SK-N-SH (cell line): ENCODE data around the gene RD3L. TPM values are rescaled to one million over a fixed set of nuclear protein-coding genes. Genes with fewer than 3 reads are reported as not detected.

ENCODE experiments used
- CTCF ChIA-PET: fragments of 300-600, 350-600 bp; formaldehyde crosslinking; extraction: SDS; loops from one replicate; lab custom pipeline; 2021; lab: Yijun Ruan, JAX
- POLR2A ChIA-PET: fragments of 350-600 bp; sonication (Branson Sonifier 250); formaldehyde crosslinking; extraction: SDS; loops from one replicate; lab custom pipeline; 2020; ENCODE audit warnings: antibody characterized with exemption, inconsistent platforms; lab: Yijun Ruan, JAX
- DNase-seq: peaks from one replicate; pipeline ENCODE4 v3.0.0; 2012
- H2AFZ ChIP-seq: fragments of 200-600 bp; sonication (generic); 2 replicates; pipeline ENCODE4 v1.8.1; 2016; ENCODE audit warnings: antibody characterized with exemption, mild to moderate bottlenecking, low read depth
- H3F3A ChIP-seq: fragments of 200-600 bp; sonication (generic); replicated peaks from 2 replicates; pipeline ENCODE3; 2016; ENCODE audit warnings: antibody characterized with exemption, mild to moderate bottlenecking; ENCODE audit not compliant: insufficient read depth
- H3K27ac ChIP-seq, 2 experiments: fragments of 200-500 bp in 1 of 2; fragments of 200-600 bp in 1 of 2; sonication (Bioruptor generic) in 1 of 2; sonication (generic), shearing (Covaris generic) in 1 of 2; 2 replicates each; pipeline versions ENCODE4 v1.5.1 to v1.6.1; 2014 to 2016; ENCODE audit warnings: low read depth in 2 of 2, inconsistent platforms in 1 of 2, low read length in 1 of 2, mild to moderate bottlenecking in 1 of 2, mixed read lengths in 1 of 2
- H3K27me3 ChIP-seq: fragments of 200-600 bp; sonication (generic), shearing (Covaris generic); 2 replicates; pipeline ENCODE4 v1.6.1; 2016; ENCODE audit warnings: mixed run types; ENCODE audit not compliant: insufficient read depth
- H3K36me3 ChIP-seq, 2 experiments: fragments of 200-500 bp in 1 of 2; fragments of 200-600 bp in 1 of 2; sonication (Bioruptor generic) in 1 of 2; sonication (generic) in 1 of 2; replicated peaks in 1 of 2; 2 replicates each; pipeline versions ENCODE3 to v1.5.1; 2014 to 2016; ENCODE audit warnings: low read length in 1 of 2, mild to moderate bottlenecking in 1 of 2; ENCODE audit not compliant: insufficient read depth in 2 of 2, control insufficient read depth in 1 of 2
- H3K4me1 ChIP-seq, 2 experiments: fragments of 200-500 bp in 1 of 2; fragments of 200-600 bp in 1 of 2; sonication (Bioruptor generic) in 1 of 2; sonication (generic), shearing (Covaris generic) in 1 of 2; 2 replicates each; pipeline versions ENCODE4 v1.5.1 to v1.6.1; 2014 to 2016; ENCODE audit warnings: low read depth in 1 of 2, low read length in 1 of 2, mixed run types in 1 of 2; ENCODE audit not compliant: insufficient read depth in 2 of 2, control insufficient read depth in 1 of 2
- H3K4me2 ChIP-seq: fragments of 200-600 bp; sonication (generic), shearing (Covaris generic); 2 replicates; pipeline ENCODE4 v1.6.1; 2017; ENCODE audit warnings: mixed run types
- H3K4me3 ChIP-seq, 2 experiments: fragments of 200-500 bp in 1 of 2; fragments of 200-600 bp in 1 of 2; sonication (Bioruptor generic) in 1 of 2; sonication (generic), shearing (Covaris generic) in 1 of 2; 2 replicates each; pipeline versions ENCODE4 v1.5.1 to v1.8.1; 2014 to 2016; ENCODE audit warnings: low read depth in 2 of 2, inconsistent platforms in 1 of 2, low read length in 1 of 2, mild to moderate bottlenecking in 1 of 2, mixed read lengths in 1 of 2, moderate library complexity in 1 of 2
- H3K79me2 ChIP-seq: fragments of 200-600 bp; sonication (generic); 2 replicates; pipeline ENCODE4 v1.8.1; 2017; ENCODE audit warnings: mild to moderate bottlenecking; ENCODE audit not compliant: insufficient read depth
- H3K9ac ChIP-seq: fragments of 200-600 bp; sonication (generic); 2 replicates; pipeline ENCODE4 v1.6.1; 2017; ENCODE audit warnings: mixed run types
- H3K9me2 ChIP-seq: fragments of 200-600 bp; sonication (generic); 2 replicates; pipeline ENCODE4 v1.6.1; 2017; ENCODE audit warnings: mixed run types
- H3K9me3 ChIP-seq: fragments of 200-600 bp; sonication (generic); 2 replicates; pipeline ENCODE4 v1.6.1; 2017; ENCODE audit warnings: mixed run types, mild to moderate bottlenecking, moderate library complexity
- H4K20me1 ChIP-seq: fragments of 200-600 bp; sonication (generic); 2 replicates; pipeline ENCODE4 v1.6.1; 2017; ENCODE audit warnings: mild to moderate bottlenecking, mixed run types; ENCODE audit not compliant: insufficient read depth
- CHD2 ChIP-seq: fragments of 150-350 bp; IDR thresholded peaks from 2 replicates; pipeline ENCODE4 v1.6.1; 2018; ENCODE audit warnings: low read length; ENCODE audit not compliant: partially characterized antibody
- FOXM1 ChIP-seq: IDR thresholded peaks from 2 replicates; pipeline ENCODE4 v1.4.0; 2012; ENCODE audit warnings: low read depth, mild to moderate bottlenecking
- IRF3 ChIP-seq: fragments of 150-350 bp; IDR thresholded peaks from 2 replicates; pipeline ENCODE4 v1.6.1; 2016; ENCODE audit warnings: mild to moderate bottlenecking, low read depth, low read length
- MEF2A ChIP-seq: IDR thresholded peaks from 2 replicates; pipeline ENCODE4 v1.4.0; 2012; ENCODE audit warnings: low read depth, borderline replicate concordance
- MXI1 ChIP-seq: IDR thresholded peaks from 2 replicates; pipeline ENCODE4 v1.6.1; 2012; ENCODE audit warnings: mild to moderate bottlenecking, low read depth, low read length, improper control_type of control experiment
- NRF1 ChIP-seq: IDR thresholded peaks from 2 replicates; pipeline ENCODE4 v1.6.1; 2012; ENCODE audit warnings: low read depth, mild to moderate bottlenecking, low read length
- POLR2AphosphoS5 ChIP-seq: IDR thresholded peaks from 2 replicates; pipeline ENCODE4 v1.6.1; 2012; ENCODE audit warnings: low read depth, low read length
- ZBTB33 ChIP-seq: IDR thresholded peaks from 2 replicates; pipeline ENCODE4 v1.4.0; 2012; ENCODE audit warnings: low read depth, borderline replicate concordance
- WGBS: methylation state at CpG from one replicate; pipeline ENCODE4 v1.1.6; 2017; ENCODE audit warnings: low lambda C conversion rate; 5-methylcytosine and 5-hydroxymethylcytosine counted together
- polyA plus RNA-seq, 3 experiments: library from polyadenylated mRNA; depleted of rRNA; stranded (reverse); fragments of >200 nt; gene quantifications; 2 replicates each; pipeline ENCODE4 v1.2.3, GENCODE V29; 2012

Gene RD3L
- polyA plus RNA-seq, 1 of the 3 experiments (the other 2 are of a cell fraction): not detected

- TF ChIP-seq CHD2: no peak
- TF ChIP-seq MEF2A: no peak
- TF ChIP-seq ZBTB33: no peak
Measured at GRCh38 chr14:103891667-103892215, 50.6 kb downstream of the RD3L start (continued).

GRCh38 chr14:103890821-103891666, 51.3 kb downstream of the RD3L start:
- 90% methylated on average over 6 of the region's 18 CpGs for WGBS

More at GRCh38 chr14:103890821-103891666, 51.3 kb downstream of the RD3L start:
- Histone ChIP-seq H3F3A (no peaks in the 10 kb centered on the region), H3K79me2 (no peaks in the 10 kb centered on the region), H2AFZ (no peak overlapping the region), H3K27me3 (no peaks in the 10 kb centered on the region), H3K9me3 (no peaks in the 10 kb centered on the region), H3K4me1 (peaks cover 0 to 9% of the 10 kb centered on the region in 2 experiments; a peak in 1 of 4 replicates), H3K4me3 (no peak overlapping the region), H3K27ac (no peak overlapping the region), H3K9me2 (no peaks in the 10 kb centered on the region), H3K9ac (no peak overlapping the region), H3K4me2 (no peak overlapping the region), H3K36me3 (no peaks in the 10 kb centered on the region), H4K20me1 (no peaks in the 10 kb centered on the region)
- TF ChIP-seq IRF3 (no peak), FOXM1 (no peak), ZBTB33 (no peak), NRF1 (no peak), MXI1 (no peak), POLR2AphosphoS5 (no peak)
- ChIA-PET CTCF (interaction anchor here (1.3 to 2.4 kb wide), 4 partner anchors 10 to 82 kb away, joined by 3 to 8 read pairs (median 4); no protein-coding TSS in a partner anchor), POLR2A (interaction anchor here (0.6 kb wide), 1 partner anchor 1615 kb away, joined by 3 read pairs; no protein-coding TSS in a partner anchor)
- peak; percentile 42 for DNase-seq

Other genes with a start within 250 kb of the RD3L start
- 10.7 and 11.7 TPM in 2 replicates for gene XRCC3, start 227.1 kb downstream of the RD3L start, polyA plus RNA-seq (2012; rRNA removed)
- gene ZFYVE21, start 226.7 kb downstream of the RD3L start, polyA plus RNA-seq (2012; rRNA removed): 82.1 and 85.3 TPM in 2 replicates
- gene PPP1R13B, start 95.0 kb downstream of the RD3L start, polyA plus RNA-seq (2012; rRNA removed): 5.1 and 5.7 TPM in 2 replicates
- gene TDRD9, start 14.1 kb downstream of the RD3L start, polyA plus RNA-seq (2012; rRNA removed): not detected in 2 replicates
- gene ASPG, start 143.2 kb upstream of the RD3L start, polyA plus RNA-seq (2012; rRNA removed): not detected in 2 replicates
- 1.4 and 1.7 TPM in 2 replicates for gene KIF26A, start 196.1 kb upstream of the RD3L start, polyA plus RNA-seq (2012; rRNA removed)